Nephron progenitor cell (in vitro differentiated cells): ENCODE results near the gene IPO5.
"Not testable (repeated sequence)": the region's sequence is repeated elsewhere in the genome, so short reads cannot be mapped to it uniquely, and the experiment has no call there.

ENCODE experiments used
- DNase-seq: peaks from one replicate; pipeline ENCODE4 v3.0.0; 2021
- H3K27ac Mint-ChIP-seq: 2 replicates; pipeline ENCODE4 v1.8.0; 2021; ENCODE audit warnings: mild to moderate bottlenecking, moderate library complexity, mixed read lengths
- H3K27me3 Mint-ChIP-seq: 2 replicates; pipeline ENCODE4 v1.8.0; 2021; ENCODE audit warnings: mild to moderate bottlenecking, low read depth, mixed read lengths; ENCODE audit not compliant: poor library complexity
- H3K36me3 Mint-ChIP-seq: 2 replicates; pipeline ENCODE4 v1.8.0; 2021; ENCODE audit warnings: low read depth, mixed read lengths
- H3K4me1 Mint-ChIP-seq: 2 replicates; pipeline ENCODE4 v1.8.0; 2021; ENCODE audit warnings: mixed read lengths
- H3K4me3 Mint-ChIP-seq: 2 replicates; pipeline ENCODE4 v1.8.0; 2021; ENCODE audit warnings: mild to moderate bottlenecking, moderate library complexity, mixed read lengths
- H3K9me3 Mint-ChIP-seq: 2 replicates; pipeline ENCODE4 v1.8.0; 2021; ENCODE audit warnings: mild to moderate bottlenecking, moderate library complexity, mixed read lengths
- CTCF ChIP-seq: fragments of 200-600 bp; sonication (generic); IDR thresholded peaks from 2 replicates; pipeline ENCODE4 v1.5.0; 2021; ENCODE audit warnings: antibody characterized with exemption

IPO5 gene

GRCh38 chr13:98035373-98035772 is 81.9 kb downstream of the IPO5 start:
- Mint-ChIP-seq H3K36me3 (no peaks in the 10 kb centered on the region), H3K9me3 (no peaks in the 10 kb centered on the region)
- no peak for DNase-seq

GRCh38 chr13:98036564-98037302 is 83.3 kb downstream of the IPO5 start:
- not testable (repeated sequence) for H3K27ac Mint-ChIP-seq, DNase-seq, H3K4me1 Mint-ChIP-seq, H3K9me3 Mint-ChIP-seq, H3K4me3 Mint-ChIP-seq, H3K36me3 Mint-ChIP-seq
- peaks cover 14% of the 10 kb centered on the region for H3K27me3 Mint-ChIP-seq

More at GRCh38 chr13:98035373-98035772, 81.9 kb downstream of the IPO5 start:
- Mint-ChIP-seq H3K4me3 (no peak overlapping the region), H3K27ac (no peak overlapping the region), H3K4me1 (peaks cover 12% of the 10 kb centered on the region), H3K27me3 (peaks cover 14% of the 10 kb centered on the region)
- no peak for TF ChIP-seq CTCF

GRCh38 chr13:98039261-98039660 is 85.8 kb downstream of the IPO5 start:
- no peak for TF ChIP-seq CTCF
- no peaks in the 10 kb centered on the region for H3K4me1 Mint-ChIP-seq
- H3K36me3 Mint-ChIP-seq = no peaks in the 10 kb centered on the region
- no peak overlapping the region for H3K4me3 Mint-ChIP-seq
- peaks cover 11% of the 10 kb centered on the region for H3K27me3 Mint-ChIP-seq
- DNase-seq = no peak
- no peaks in the 10 kb centered on the region for H3K9me3 Mint-ChIP-seq
- H3K27ac Mint-ChIP-seq = no peak overlapping the region

- Mint-ChIP-seq H3K27ac (peak overlapping the region; percentile 72), H3K9me3 (no peaks in the 10 kb centered on the region), H3K36me3 (no peaks in the 10 kb centered on the region), H3K4me1 (no peaks in the 10 kb centered on the region), H3K4me3 (no peak overlapping the region), H3K27me3 (peaks cover 8% of the 10 kb centered on the region)
- no peak for TF ChIP-seq CTCF
- DNase-seq = no peak
Measured at GRCh38 chr13:98039964-98040363, 86.5 kb downstream of the IPO5 start.

GRCh38 chr13:98041081-98041820 is 87.8 kb downstream of the IPO5 start:
- TF ChIP-seq CTCF = no peak
- Mint-ChIP-seq H3K27me3 (peaks cover 7% of the 10 kb centered on the region), H3K27ac (no peak overlapping the region), H3K4me1 (no peaks in the 10 kb centered on the region), H3K36me3 (no peaks in the 10 kb centered on the region), H3K4me3 (no peak overlapping the region), H3K9me3 (no peaks in the 10 kb centered on the region)
- DNase-seq = no peak

GRCh38 chr13:98044301-98044700 is 90.8 kb downstream of the IPO5 start:
- no peak overlapping the region for H3K4me3 Mint-ChIP-seq
- H3K27me3 Mint-ChIP-seq = peaks cover 4% of the 10 kb centered on the region
- H3K27ac Mint-ChIP-seq = peak overlapping the region; percentile 32
- no peak for DNase-seq
- no peak for TF ChIP-seq CTCF
- no peaks in the 10 kb centered on the region for H3K36me3 Mint-ChIP-seq
- no peaks in the 10 kb centered on the region for H3K9me3 Mint-ChIP-seq
- peaks cover 7% of the 10 kb centered on the region for H3K4me1 Mint-ChIP-seq

GRCh38 chr13:98047785-98048184 is 94.3 kb downstream of the IPO5 start:
- H3K27me3 Mint-ChIP-seq, H3K4me3 Mint-ChIP-seq, H3K9me3 Mint-ChIP-seq, H3K36me3 Mint-ChIP-seq, DNase-seq, H3K27ac Mint-ChIP-seq: not testable (repeated sequence)
- peaks cover 15% of the 10 kb centered on the region for H3K4me1 Mint-ChIP-seq
